Suppressor macrophage treated with lipopolysaccharide for 1 hour (primary cell): ENCODE data around the gene HOXC4.

ENCODE experiments used
- DNase-seq, 3 donors: peaks; one replicate each; pipeline ENCODE4 v3.0.0-alpha.2; 2020 to 2022

HOXC4 gene

DNA sequence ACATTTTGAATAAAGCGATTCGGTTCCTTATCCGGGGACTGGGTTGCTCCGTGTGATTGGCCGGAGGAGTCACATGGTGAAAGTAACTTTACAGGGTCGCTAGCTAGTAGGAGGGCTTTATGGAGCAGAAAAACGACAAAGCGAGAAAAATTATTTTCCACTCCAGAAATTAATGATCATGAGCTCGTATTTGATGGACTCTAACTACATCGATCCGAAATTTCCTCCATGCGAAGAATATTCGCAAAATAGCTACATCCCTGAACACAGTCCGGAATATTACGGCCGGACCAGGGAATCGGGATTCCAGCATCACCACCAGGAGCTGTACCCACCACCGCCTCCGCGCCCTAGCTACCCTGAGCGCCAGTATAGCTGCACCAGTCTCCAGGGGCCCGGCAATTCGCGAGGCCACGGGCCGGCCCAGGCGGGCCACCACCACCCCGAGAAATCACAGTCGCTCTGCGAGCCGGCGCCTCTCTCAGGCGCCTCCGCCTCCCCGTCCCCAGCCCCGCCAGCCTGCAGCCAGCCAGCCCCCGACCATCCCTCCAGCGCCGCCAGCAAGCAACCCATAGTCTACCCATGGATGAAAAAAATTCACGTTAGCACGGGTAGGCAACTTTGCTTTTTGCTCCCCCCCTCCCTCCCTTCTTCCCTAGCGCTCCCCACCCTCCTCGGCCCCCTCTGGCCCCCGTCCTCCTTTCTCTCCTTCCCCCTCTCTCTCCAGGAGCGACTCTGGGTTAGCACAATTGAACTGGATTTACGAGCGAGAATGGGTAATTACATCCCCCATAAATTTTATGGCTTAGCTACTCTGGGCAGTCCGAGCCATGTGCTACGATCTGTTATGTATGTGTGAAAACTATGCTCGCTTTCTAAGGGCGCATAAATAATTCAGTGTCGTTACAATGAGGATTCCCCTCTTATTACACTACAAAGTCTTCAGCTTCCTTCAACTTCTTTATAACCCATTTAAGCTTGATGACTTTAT, at the start of gene HOXC4:
TSS of gene HOXC4 (plus strand) at position 85 of the 991 bp plus-strand sequence. CDS start at position 173, 88 bp downstream.
- DNase-seq, result no peak

DNA sequence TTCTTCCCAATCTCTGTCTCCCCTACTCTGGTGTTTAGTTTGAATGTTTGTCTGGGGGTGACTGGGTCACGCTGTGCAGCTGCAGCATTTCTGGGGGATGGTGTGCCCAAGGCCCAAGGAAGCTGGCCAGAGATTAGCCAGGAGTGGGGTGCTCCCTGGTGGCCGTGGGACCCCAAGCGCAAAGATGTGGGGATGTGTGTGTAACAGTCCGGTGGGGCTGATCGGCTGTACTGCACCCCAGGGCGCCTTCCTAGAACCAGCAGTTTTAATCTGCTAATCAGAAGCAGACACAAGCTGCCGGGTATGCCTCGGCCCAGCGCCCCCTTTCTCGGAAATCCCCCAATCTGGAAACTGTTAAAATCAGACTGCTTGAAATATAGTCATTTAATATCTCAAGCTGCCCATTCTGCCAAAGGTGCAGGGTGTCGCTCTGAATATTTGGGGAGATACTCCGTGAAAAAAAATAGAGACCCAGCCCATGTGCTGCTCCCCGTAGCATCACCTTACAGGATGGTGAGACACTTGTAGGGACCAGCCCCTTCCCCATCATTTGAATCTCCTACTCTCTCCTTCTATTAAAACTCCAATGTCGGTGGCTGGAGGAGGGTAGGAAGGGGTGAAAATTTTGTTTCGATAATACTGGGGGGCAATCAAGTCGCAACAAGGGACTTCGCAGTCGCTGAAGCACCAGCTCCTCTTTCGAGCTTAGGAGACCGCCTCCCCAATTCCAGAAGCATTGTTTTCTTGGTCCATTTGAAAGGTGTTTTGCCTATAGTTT, 49.4 kb upstream of the HOXC4 start:
- DNase-seq, result no peak

DNA sequence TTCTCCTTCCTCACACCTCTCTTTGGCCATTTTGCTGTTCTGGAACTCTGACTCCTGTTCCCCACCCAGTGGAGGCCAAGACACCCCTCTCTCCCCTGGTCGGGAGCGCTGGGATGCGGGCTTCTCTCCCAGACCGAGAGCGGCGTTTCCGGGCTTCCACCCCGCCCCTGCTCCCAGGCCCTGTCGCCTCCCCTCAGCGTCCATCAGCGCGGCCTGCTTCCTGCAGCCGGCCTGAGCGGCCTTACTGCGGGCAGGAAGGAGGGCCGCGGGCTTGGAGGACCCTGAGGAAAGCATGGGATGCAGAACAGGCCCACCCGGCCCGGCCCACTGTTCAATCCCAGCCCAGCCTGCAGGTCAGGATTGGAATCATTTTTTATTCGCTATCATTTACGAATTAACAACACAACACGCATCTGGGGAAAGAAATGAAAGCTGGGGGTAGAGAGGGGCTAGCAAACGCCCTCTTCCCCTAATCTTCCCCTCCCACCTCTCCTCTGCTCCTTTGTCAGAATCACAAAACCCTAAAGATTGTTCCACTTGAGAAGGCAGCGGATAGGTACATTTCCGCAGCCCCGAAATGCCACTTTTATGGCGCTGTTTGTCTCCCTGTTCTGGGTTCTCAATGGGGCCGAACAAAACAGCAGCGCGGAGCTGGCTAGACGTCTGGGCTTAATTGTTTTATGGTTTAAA, 48.6 kb upstream of the HOXC4 start:
- no peak for DNase-seq

DNA sequence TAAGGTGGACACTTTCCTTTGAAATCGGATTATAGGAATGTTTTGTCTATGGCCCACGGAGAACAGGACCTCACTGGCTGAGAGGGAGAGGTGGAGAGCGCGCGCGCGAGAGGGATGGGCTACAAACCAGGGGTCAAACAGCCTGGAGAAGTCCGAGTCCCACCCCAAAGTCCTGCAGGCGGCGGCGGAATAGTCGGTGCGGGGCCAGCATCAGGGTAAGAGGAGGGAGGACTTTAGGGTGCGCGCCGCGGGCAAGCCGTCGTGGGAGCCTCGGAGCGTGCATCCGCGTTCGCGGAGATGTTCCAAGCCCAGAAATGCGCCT, 48.1 kb upstream of the HOXC4 start:
- DNase-seq, result no peak

DNA sequence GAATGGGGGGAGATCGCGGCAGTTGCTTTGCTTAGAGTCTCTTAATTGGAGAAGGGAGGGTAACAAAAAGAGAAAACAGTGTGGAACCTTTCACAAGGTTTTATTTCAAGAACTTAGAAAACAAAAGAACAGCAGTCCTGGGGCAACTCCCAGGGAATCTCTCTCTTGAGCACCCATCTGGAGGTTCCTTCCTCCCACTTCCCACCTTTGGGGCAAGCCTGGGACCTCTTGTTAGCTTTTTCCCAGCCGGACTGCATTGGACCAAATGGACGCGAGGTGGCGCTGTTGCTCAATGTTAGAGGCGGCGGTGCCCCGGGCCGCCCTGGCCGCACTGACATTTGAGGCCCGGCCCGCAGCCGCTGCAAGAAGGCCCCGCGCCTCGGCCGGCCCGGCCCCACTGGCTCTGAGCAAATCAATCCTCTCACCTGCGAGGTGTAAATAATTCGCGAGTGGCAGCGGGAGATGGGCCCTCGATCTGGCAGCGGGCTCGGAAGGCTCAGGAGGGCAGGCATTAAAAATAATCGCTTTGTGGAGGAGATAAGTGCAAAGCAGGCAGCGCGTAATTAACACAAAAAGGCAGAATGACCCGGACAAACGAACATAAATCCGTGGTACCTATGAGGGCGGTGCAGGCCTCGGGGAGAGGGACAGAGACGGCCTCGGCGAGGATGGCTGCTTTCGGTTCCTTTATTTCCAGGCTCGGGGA, 47.6 kb upstream of the HOXC4 start:
- peak; percentile 85 to 93 (median 91) for DNase-seq

DNA sequence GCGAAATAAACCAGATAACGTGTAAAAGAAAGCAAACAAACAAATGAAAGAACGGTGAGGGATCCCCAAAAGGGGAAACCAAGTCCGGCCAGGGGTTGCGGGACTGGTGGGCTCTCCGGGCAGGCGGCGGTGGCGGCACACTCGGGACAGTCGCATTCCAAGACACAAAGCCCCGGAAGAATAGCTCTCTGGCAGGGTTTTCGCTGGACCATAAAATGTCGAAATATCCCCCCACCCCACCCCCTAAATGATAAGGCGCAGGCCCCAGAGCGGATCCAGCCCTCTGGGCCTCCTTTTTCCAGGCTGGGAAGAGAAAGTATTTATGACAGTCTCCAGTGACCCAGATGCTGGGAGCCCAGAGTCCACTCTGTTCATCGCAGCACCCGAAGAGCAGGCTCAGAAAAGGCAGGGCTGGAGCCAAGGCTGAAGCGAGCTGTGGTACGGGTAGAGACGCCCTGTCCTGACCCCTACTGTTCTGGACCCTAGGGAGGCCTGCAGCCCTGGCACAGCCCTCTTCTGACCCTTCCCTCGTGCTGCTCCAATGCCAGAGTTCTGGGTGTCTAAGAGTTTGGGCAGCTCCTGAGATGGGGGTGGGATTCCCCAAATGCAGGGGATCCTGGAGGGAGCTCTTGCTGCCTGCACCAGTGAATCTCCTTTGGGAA, 46.9 kb upstream of the HOXC4 start:
- no peak for DNase-seq

DNA sequence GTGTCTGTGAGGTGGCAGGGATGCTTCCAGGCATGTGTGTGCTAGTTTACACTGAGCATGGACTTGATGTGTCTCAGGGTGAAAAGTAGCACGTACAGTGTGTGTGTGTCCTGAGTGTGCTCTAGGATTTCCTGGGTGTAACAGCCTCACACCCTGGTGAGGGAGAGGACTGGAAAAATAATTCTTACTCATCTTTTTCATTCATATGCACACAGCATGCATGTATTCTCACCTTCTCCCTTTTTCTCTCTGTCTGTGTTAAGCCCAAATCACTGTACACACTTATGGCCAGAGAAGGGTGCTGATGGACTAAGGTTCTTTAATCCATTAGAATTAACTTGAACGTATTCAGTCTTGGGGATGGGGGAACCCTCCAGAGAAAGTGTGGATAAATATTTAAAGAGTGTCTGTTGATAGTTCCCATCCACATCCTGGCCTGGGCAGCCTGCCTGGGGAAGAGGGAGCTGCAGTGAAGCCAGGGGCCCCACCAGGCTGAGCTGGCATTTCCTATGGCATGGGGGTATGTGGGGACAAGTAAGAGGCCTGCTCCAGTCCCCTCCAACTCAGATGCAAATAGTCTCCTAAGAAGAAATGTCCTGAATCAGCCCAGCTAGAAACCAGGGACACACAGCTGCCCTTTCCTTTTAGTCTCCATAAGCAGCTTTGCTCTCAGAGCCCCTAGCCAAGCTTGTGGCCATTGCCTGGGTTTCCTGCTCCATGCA, 45.9 kb upstream of the HOXC4 start:
- DNase-seq, result no peak

DNA sequence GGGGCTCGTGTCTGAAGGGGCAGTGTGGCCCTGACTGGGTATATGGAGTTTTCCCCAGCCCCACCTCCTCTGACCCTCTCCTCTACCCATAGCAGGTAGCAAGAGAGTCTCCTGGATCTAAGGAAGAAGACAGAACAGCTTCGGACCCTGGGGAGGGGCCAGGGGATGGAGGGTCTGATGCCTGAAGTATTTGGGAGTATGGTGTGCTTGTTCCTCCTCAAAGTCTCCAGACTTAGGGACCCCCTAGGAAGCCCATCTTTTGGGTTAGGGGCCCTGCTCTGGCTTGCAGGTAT, 45.4 kb upstream of the HOXC4 start:
- no peak for DNase-seq

DNA sequence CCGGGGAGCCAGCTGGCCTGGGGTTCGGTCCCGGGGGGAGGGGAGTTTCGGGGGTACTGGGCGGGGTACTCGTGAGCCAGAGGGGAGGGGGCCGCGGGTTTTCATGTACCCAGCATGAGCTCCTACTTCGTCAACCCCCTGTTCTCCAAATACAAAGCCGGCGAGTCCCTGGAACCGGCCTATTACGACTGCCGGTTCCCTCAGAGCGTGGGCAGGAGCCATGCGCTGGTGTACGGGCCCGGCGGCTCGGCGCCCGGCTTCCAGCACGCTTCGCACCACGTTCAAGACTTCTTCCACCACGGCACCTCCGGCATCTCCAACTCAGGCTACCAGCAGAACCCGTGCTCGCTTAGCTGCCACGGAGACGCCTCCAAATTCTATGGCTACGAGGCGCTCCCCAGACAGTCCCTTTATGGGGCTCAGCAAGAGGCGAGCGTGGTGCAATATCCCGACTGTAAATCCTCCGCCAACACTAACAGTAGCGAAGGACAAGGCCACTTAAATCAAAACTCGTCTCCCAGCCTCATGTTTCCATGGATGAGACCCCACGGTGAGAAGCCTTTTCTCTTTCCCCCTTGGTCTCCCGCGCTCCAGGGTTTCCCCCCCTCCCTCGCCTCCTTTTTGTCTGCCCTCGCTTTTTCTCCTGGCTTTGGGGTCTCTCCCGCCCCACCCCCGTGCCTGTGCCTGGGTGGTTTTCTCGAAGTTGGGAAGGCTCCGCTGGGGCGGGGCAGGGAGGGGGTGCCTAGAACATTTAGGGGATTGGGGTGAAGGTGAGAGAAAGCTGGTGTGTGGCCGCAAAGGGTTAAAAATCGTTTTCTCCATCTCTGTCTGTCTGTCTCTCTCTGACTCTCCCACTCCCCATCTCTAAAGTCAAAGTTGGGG, 44.2 kb upstream of the HOXC4 start:
- peak; percentile 45 to 69 (median 62) for DNase-seq

DNA sequence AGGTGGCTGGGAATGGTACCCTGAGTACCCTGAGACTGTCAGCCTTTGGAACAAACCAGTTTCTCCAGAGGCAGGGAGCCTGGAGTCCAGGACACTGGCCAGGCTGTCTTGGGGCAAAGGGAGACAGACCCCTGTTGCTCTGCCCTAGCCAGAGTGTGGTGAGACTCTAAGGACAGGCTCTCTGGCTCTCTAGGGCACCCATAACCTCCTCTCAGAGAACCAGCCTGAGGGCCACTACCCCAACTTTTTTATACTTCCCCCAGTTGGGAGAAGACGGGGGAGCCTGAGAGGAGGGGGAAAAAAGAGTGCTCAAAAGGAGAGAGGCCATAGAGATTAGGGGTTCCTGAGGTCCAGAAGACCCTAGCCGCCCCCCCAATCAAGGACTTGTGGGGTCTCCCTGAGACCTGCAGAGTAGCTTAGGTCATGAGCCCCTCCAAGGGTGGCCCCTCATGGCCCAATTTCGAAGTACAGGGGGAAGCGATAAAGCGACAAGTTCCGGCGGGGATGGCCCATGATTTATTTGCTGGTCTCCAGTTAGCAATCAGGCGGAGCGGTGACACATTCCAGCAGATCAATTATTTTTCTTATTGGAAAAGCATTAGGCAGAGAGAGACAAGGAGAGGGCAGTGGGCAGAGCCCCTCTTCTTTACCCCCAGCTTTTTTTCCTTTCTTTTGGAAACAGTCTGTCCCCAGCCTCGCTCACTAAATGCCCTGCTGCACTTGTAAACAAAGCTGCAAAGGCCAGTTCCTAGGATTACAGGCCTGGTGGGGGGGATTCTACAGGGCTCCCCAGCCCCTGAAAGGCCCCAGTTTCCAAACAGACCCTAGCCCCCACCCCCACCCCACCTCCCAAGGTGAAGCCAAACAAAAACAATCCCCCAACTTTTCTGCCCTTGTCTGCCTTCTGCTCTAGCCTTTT, 43.3 kb upstream of the HOXC4 start:
- no peak for DNase-seq

DNA sequence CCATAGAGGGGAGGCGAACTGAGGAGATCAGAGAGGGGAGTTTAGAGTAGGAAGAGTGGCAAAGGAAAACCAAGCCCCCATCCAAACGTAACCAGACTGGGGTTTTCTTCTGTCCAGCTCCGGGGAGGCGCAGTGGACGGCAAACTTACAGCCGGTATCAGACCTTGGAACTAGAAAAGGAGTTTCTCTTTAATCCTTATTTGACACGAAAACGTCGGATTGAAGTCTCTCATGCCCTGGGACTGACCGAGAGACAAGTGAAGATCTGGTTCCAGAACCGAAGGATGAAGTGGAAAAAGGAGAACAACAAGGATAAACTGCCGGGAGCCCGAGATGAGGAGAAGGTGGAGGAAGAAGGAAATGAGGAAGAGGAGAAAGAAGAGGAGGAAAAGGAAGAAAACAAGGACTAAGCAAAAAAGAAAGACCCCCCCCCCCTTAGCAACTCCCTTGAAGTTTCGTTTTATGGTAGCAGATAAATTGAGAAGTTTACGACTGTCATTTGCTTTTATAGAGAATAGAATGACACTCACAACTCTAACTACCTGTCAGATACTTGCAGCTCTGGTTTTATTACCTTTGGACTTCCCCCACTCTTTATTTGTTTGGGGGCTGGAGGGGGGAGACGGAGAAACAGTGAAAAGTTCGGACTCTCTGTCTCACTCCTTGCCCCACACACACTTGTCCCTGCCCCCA, 42.5 kb upstream of the HOXC4 start:
- DNase-seq, result no peak

DNA sequence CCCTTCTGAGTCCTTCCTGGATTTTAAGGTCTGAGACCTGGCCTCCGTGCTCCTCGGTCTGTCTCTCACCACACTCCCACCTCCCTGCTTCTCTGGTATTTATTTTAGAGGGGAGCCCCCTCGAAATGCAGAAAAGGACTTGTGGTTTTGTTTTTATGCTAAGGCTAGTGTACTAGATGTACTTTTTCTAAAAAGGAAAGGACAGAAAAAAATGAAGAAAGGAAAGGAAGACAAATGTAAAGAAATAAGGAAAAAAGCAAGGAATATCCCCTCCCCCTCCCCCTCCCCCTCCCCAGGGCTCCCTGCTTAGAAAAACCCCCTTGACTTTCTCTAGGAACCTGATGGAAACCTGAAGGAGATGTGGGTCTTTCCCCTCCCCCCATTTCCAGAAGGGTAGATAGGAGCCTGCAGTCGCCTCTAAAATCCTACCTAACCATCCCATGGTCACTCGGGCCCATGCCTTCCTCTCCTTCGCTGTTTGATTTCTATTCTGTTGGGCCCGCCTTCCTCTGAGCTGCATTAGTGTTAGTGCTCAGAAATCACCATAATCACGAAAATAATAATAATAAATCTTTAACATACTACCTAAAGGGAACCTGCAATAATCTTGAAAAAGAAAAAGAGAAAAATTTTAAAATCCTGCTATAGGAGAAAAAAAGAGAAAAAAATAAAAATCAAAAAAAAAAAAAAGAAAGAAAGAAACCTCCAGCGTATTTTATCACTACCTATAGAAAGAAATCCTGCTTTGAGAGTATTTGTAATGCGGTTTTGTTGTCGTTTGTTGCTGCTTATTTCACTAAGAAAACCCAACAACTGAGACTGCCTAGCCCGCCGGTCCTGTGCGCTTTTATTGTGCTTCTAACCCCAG, 41.7 kb upstream of the HOXC4 start:
- no peak for DNase-seq

DNA sequence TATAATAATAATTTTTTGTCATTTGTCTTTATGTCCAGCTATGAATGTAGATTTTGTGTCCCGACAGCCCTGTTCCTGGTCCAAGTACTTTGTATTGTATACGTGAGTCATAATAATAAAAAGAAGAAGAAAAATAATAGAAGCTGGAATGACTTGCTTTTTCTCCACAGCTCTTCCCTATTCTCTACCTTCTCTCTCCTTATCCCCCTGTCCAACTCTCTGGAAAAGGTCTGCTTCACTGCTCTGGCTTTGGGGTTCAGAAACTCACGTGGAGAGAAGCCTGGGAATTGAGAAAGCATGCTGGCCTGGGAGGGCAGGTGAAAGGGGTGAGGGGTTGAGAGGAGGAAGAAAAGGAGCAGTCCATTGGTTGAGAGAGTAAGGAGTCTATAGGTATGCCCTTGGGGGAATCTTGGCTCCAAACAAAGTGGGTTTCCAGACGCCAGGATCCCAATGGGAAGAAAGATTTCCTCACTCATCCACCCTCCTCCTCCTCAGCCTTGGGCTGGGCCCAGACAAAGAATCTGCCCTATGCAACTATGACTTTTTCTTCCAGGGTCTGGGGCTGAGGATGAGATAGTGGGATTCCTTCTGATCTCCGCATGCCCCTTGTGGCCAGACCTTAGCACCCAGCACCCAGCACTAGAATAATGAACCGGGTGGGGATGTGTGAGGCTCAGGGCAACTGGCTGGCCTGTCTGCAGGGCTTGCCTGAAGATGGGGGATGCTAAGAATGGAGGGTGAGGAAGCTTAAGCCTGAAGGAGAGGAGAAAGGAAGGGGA, 40.8 kb upstream of the HOXC4 start:
- DNase-seq, result no peak

DNA sequence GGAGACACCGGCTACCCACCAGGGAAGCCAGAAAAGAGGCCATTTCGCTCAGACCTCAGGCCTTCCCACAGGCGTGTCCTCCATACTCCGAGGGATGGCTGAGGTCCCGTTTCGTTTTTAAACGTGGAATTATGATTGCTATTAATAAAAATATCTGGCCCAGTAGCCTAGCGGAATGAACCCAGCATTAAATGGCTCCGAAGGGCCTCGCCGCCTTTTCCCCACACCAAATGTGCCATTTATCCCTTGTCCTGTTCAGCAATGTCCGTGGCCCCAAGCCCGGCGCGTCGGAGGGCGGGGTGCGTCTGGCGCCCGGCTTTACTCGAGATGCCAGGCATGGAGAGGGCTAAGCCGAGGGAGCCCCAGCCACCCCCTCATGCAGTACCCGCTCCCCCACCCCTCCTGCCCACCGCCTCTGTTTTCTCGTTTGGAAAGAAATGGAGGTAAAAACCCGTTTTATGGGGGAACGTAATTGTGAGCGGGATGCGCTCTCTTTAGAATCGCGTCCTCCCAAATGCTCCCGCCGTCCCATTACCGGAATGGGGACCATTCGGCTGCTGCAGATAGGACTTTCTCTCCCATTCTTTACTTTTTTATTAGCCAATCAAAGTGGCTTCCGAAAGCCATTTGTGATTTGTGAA, 39.1 kb upstream of the HOXC4 start:
- no peak for DNase-seq

DNA sequence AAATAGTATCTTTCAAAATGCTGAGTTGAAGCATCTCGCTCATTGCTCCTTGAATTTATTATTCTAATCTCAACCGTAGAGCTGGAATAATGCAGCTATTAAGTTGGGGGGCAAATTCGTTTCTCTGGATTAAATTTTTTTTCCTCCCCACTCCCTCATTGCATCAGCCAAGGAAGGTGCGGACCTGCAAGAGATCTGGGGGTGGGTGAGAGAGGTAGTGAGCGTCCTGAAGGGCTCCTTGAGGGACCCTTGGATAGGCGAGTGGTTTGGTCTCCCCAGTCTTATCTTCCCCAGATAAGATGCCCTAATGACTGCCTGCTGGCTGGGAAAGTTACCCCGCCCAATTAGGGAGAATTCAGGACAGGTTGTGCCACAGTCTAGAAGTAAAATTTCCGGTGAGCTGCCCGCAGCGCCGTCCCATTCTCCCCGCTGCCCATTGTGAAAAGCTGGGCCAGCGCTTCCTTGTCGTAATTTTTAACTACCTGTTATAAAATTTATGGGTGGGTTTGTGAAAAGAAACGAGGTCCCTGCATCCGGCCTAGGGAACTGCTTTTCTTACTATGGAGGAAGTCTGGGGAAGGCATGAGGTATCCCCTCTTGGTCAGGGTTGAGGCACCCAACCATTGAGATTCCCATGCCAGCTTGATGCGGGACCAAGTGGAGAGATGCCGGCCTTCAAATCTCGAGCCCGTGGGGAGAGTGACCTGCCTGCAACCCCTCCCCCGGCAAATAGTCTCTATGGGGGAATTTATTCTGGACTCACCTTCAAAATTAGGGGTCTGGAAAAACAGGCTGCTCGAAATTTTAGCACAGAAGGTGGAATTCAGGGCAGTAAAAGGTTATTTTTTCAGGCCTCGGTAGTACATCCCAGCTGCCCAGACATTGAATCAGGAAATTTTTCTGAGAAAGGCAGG, 38.4 kb upstream of the HOXC4 start:
- no peak for DNase-seq
